ENCODE data around the gene S100A4. TPM values are rescaled to one million over a fixed set of nuclear protein-coding genes. Genes with fewer than 3 reads are reported as not detected.
A peak's percentile ranks its signal among the peaks of the same experiment; 100 is the strongest.

S100A4 gene
- total RNA-seq, 2 donors from 2014 or later, result 144 to 156 TPM

GRCh38 chr1:153541641-153542590 lies 3.7 kb downstream of the S100A4 start:
- H3K27ac ChIP-seq, result peak overlapping the region; percentile 21 to 54
- H3K36me3 ChIP-seq, result no peaks in the 10 kb centered on the region
- no peaks in the 10 kb centered on the region for H3K9me3 ChIP-seq
- DNase-seq (ENCODE audit: low spot score), result no peak
- peaks cover 0 to 51% of the 10 kb centered on the region in 2 donors for H3K4me1 ChIP-seq
- H3K27me3 ChIP-seq, result no peaks in the 10 kb centered on the region
- TF ChIP-seq, protein P1, sequence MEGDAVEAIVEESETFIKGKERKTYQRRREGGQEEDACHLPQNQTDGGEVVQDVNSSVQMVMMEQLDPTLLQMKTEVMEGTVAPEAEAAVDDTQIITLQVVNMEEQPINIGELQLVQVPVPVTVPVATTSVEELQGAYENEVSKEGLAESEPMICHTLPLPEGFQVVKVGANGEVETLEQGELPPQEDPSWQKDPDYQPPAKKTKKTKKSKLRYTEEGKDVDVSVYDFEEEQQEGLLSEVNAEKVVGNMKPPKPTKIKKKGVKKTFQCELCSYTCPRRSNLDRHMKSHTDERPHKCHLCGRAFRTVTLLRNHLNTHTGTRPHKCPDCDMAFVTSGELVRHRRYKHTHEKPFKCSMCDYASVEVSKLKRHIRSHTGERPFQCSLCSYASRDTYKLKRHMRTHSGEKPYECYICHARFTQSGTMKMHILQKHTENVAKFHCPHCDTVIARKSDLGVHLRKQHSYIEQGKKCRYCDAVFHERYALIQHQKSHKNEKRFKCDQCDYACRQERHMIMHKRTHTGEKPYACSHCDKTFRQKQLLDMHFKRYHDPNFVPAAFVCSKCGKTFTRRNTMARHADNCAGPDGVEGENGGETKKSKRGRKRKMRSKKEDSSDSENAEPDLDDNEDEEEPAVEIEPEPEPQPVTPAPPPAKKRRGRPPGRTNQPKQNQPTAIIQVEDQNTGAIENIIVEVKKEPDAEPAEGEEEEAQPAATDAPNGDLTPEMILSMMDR (IDR thresholded peaks at IDR 0.05), result no peak
- H3K4me3 ChIP-seq, result no peak overlapping the region

- H3K4me1 ChIP-seq, result peaks cover 0 to 46% of the 10 kb centered on the region in 2 donors
Observed at GRCh38 chr1:153540394-153541361, 4.9 kb downstream of the S100A4 start, which contains the start of gene S100A5. Gene S100A5 (minus strand): TSS chr1:153540934. CDS start chr1:153540191, 743 bp downstream.

DNA sequence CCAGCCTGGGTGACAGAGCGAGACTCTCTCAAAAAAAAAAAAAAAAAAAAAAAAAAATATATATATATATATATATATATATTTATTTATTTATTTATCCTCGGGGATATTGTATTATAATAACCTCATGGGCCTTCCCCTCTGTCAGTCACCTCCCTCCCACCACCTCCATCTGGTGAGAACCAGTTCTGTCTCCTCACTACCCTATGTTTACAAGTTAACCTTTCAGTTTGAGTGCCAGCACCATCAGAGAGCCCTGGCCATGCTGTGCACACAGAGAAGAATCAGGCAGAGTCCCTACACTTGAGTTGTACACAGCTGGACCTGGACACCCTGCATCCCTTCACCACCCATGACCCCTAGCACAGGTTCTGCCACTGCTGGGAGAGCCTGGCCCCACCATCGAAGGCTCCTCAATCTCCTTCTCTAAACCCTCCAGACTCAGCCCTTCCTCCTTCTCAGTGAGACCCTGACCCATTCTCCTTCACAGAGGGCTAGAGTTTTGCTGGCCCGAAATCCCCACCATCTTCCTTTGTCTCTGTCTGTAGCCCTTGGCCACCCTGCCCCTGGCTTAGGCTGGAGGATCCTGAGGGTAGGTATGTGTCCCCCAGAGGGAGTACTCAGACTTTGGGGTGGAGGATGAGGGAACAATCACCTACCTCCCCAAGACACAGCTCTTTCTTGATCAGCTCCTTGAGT lies 6.1 kb downstream of the S100A4 start:
- TF ChIP-seq, protein P1 (IDR thresholded peaks at IDR 0.05), result no peak
- Histone ChIP-seq H3K27me3 (no peaks in the 10 kb centered on the region), H3K4me1 (peaks cover 0 to 38% of the 10 kb centered on the region in 2 donors), H3K9me3 (no peaks in the 10 kb centered on the region), H3K27ac (no peak overlapping the region), H3K36me3 (no peaks in the 10 kb centered on the region), H3K4me3 (no peak overlapping the region)
- DNase-seq (ENCODE audit: low spot score), result no peak

More at GRCh38 chr1:153540394-153541361, 4.9 kb downstream of the S100A4 start, which contains the start of gene S100A5:
- no peaks in the 10 kb centered on the region for H3K27me3 ChIP-seq
- TF ChIP-seq, protein P1 (IDR thresholded peaks at IDR 0.05), result no peak
- no peaks in the 10 kb centered on the region for H3K9me3 ChIP-seq
- no peak for DNase-seq (ENCODE audit: low spot score)
- H3K4me3 ChIP-seq, result no peak within 1 kb of the TSS
- peak within 1 kb of the TSS; percentile 21 to 54 for H3K27ac ChIP-seq
- H3K36me3 ChIP-seq, result no peaks in the 10 kb centered on the region

DNA sequence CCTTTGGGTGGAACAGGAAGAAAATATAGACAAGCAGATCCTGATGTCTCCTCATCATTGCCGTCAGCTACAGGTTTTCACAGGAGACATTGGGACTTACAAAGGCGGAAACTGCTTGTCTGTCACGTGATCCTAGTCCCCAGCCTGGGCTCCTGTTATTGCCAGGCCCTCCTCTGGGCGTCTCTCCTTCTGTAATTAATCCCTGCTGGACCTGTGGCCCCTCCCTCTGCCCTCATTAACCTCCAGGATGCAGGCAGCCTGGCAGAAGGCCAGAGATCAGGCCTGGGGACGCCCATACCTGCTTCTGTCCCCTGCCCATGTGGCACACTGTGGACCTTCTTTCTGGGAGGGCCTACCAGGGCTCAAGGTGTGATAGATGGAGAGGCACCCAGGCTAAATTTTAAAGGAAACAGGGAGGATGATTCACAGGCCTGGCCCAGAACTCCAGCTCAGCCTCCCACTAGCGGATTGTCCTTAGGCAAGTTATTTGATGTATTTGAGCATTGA lies 7.2 kb downstream of the S100A4 start:
- H3K36me3 ChIP-seq, result no peaks in the 10 kb centered on the region
- no peaks in the 10 kb centered on the region for H3K27me3 ChIP-seq
- H3K9me3 ChIP-seq, result no peaks in the 10 kb centered on the region
- no peak overlapping the region for H3K4me3 ChIP-seq
- DNase-seq (ENCODE audit: low spot score), result no peak
- H3K27ac ChIP-seq, result no peak overlapping the region
- peaks cover 0 to 38% of the 10 kb centered on the region in 2 donors for H3K4me1 ChIP-seq
- TF ChIP-seq, protein P1 (IDR thresholded peaks at IDR 0.05), result no peak

GRCh38 chr1:153537376-153537730 lies 8.3 kb downstream of the S100A4 start:
- no peak for DNase-seq (ENCODE audit: low spot score)
- TF ChIP-seq, protein P1 (IDR thresholded peaks at IDR 0.05), result no peak
- H3K4me3 ChIP-seq, result no peak overlapping the region
- peak overlapping the region in 1 of 2 donors; percentile 97 for H3K27ac ChIP-seq
- H3K27me3 ChIP-seq, result no peaks in the 10 kb centered on the region
- no peaks in the 10 kb centered on the region for H3K36me3 ChIP-seq
- H3K9me3 ChIP-seq, result no peaks in the 10 kb centered on the region
- H3K4me1 ChIP-seq, result peaks cover 0 to 38% of the 10 kb centered on the region in 2 donors

Measured in right atrium auricular region (tissue), 2 donors.